Measurements from ENCODE around the gene TAGLN2. TPM values are rescaled to one million over a fixed set of nuclear protein-coding genes. Genes with fewer than 3 reads are reported as not detected.

The TAGLN2 gene
- total RNA-seq, 1 donor from 2014 or later, result 68.3 TPM

DNA sequence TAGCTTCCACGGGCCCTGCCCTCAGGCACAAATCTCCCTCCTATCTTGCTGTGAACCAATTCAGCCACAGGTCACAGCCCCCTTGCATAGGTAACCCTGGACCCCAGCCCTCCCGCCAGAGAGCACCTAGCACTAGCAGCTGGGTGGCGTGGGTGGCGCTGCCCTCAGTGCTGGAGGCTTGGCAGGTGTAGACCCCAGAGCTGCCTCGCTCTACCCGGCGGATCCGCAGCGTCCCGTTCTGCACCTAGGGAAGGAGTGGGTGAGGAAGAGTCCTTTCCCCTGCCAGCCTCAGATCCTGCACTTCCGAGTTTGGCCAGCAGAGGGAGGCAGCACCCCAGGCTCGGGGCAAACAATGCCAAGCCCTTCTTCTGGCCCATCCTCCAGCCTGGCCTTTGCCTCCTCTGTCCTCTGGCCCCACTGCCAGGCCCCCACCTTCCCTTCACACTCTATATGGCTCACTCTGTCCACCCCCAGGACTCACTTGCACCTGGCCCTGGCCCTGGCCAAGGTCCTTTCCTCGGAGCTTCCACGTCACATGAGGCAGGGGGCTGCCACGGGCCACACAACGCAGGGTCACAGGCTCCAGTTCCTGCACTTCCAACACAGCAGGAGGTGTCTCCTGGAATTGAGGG, 11.1 kb upstream of the TAGLN2 start:
- peak; percentile 83 for DNase-seq (ENCODE audit: low spot score)
- ATAC-seq, result peak; percentile 95

DNA sequence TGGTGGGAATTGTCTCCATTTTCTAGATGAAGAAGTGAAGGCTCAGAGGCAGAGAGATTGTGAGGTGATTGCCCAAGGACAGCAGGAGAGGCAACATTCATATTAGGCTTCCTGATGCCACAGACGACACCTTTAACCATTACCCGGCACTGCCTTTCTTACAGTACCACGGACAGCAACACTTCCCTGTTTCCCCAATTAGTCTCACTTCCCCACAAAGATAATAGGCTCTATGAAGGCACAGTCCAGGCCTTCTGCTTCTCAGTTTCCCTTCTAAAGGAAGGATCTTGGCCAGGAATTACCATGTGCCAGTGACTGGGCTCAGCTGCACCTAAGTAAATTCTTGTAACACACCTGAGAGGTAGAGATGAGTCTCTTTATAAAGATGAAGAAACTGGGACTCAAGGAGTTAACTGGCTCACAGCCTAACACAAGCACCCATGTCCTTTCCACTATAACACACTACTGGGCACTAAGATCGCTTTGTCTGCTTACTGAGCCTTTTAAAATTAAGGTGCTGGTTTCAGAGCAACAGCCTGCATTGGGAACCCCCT, 10.5 kb upstream of the TAGLN2 start:
- DNase-seq (ENCODE audit: low spot score) (no peak), ATAC-seq (no peak)

DNA sequence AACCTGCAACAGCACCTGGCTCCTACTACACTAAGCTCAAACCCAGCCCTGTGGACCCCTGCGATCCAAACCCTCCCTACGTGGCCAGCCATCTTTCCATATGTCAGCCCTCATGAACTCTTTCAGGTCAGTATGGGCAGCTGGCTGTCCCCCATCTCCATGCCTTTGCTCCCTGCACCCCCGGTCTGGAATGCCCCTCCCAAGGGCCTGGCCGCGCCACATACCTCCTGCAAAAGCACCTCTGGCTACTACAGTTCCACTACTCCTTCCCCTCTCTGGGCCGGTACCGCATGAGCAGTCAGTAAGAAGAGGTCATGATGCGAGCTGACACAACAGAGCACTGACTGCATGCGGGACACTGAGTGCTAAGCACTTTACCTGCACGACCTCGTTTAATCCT, 10.0 kb upstream of the TAGLN2 start:
- ATAC-seq (no peak), DNase-seq (ENCODE audit: low spot score) (no peak)

DNA sequence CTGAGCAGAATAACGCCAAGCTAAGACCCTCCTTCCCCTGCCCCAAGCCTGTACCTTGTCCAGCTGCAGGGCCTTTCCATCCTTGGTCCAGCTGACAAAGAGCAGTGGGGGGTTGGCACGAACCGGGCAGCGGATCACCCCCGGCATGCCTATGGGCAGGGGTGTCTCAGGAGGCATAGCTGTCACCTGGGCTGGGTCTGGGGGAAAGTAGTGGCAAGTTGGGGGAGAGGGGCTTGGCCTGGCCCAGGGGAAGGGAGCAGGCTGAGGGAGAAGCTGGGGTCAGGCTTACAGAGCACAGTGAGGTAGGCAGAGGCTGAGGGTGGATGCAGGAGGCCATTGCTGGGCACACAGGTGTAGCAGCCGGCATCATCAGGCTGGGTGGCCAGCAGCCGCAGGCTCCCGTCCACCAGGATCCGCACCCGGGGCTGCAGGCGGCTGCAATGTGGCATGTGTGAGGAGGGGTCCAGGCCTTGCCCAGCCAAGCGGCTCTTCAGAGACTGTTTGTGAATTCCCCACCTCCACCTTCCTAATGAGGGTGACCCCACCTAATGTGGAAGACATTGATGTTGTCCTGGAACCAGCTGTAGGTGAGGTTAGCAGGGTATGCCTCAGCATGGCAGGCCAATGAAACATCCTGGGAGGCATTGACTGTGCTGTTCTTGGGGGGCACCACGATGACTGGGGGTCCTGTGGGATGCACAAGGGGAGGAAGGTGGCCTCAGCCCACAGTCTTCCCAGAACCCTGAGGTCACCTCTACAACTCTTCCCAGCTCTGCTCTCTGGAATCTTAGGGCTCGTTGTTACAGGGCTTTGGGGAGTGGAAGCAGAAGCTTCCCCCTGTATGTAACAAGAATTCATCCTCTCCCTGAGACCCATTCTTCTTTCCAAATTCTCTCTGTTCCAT, 9.1 kb upstream of the TAGLN2 start:
- ATAC-seq (no peak), DNase-seq (ENCODE audit: low spot score) (no peak)

DNA sequence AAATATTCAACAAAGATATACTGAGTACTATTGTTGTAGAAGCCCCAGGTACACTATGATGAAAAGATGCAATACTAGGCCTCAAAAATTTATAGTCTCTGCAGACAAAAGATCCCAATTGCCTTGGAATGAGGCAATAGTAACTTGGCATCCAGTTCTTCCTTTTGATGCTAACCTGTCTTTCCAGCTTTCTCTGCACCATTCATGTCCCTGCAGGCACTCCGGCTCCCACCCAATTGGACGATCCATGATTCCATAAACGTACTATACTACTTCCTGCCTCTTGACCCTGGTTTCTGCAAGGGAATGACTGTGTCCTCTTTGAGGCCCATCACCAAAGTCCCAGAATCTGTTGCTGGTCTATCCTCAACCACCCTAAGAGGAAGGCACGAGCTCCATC, 8.0 kb upstream of the TAGLN2 start:
- DNase-seq (ENCODE audit: low spot score), result no peak
- ATAC-seq, result no peak

DNA sequence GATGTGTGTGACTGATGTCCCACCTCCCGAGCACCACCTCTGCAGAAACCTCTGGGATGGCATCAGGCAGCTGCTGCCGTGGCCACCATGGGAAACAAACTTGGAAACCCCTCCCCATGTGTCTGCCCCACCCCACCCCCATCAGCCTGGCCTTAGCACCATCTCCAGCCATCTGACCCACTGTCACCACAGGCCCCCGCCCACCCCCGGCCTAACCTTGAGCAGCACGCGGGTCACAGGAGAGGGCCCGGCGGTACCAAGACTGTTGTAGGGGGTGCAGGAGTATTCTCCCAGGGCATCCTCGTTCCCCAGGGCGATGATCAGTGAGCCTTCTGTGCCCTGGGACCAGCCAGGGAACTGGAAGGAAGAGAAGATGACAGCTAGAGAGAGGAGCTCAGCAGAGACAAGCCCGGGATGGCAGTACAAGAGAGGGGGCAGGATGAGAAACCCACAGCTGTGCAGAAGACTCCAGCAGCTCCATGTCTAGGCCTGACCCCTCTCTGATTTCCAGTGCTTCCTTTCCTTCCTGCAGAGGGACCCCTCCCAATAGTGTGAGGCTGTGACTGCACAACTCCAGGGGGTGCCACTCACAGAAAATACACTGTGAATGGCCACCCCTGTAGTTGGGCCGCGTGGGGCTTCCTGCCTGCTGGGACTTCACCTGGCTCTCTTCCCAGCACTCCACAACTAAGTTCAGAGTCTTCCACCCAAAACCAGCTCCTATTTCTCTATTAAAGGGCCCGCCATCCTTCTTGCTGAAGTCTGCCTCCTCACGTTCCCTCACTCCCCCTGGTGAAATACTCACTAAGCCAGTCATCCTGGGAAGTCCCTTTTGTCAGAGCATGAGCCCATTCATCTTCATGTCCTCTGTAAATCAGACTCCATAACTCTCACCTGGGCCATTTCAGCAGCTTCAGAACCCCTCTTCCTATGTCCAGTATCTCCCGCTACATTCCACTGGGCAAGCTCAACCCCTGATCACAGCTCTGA, 7.3 kb upstream of the TAGLN2 start:
- ATAC-seq, result no peak
- no peak for DNase-seq (ENCODE audit: low spot score)

DNA sequence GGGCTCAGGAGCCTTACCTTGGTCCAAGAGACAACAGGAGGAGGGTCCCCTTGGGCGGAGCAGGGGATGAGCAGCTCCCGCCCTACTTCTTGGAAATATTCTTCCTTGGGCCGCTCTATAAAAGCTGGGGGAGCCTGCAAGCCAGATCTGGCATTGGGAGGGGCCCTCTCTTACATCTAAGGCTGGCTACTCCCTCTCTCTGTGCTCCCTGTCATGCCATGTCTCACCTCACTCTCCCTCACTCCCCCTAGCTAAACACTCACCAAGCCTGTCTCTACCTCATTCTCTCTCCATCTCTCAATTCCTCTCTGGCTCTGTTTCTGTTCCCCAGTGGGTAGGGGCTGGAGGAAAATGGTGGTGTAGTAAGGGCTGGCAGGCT, 6.5 kb upstream of the TAGLN2 start:
- ATAC-seq, result no peak
- DNase-seq (ENCODE audit: low spot score), result no peak

DNA sequence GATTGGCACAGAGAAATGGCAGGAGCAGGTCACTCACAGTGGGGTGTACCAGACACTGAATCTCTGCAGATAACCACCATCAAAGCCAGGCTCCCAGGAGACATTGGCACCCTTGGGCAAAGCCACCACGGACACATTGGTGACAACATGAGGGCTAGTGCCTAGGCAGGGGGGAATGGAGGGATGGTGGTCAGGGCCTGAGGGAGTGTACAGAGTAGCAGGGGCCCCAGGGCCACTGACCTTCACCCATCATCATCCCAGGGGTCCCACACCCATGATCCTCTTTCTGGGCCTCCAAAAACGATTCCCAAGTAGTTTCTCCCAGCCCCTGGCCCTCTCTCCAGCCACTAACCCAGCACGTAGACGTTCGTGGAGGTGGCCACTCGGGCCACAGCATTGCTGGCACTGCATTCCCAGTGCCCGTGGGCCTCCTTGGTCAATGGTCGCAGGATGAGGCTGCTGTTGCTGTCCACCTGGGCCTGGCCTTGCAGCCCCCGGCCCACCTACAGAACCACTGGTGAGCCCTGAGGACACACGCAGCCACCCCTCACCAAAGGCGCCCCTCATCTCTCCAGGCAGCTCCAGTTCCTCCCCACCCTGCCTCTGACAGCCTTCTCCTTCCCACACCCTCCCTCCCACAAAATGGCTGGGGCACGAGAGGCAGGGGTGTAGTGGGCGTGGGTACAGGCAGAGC, 5.9 kb upstream of the TAGLN2 start:
- DNase-seq (ENCODE audit: low spot score), result no peak
- no peak for ATAC-seq

DNA sequence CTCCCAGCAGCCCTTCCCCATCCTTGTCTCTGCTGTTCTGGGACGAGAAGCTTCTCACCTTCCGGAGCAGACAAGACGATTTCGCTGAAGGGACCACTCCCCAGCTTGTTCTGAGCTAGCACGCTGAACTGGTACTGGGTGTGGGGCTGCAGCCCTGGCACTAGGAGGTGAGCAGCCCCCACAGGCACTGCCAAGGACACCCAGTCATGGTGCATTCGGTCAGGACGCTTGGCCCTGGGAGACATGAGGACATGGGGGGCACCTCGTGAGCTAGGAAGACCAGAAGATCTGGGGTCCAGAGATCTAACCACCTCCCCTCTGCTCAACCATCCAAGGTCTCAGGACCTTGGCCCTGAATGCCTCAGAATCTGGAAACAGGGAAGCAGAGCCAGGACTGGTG, 5.3 kb upstream of the TAGLN2 start:
- no peak for DNase-seq (ENCODE audit: low spot score)
- ATAC-seq, result no peak

DNA sequence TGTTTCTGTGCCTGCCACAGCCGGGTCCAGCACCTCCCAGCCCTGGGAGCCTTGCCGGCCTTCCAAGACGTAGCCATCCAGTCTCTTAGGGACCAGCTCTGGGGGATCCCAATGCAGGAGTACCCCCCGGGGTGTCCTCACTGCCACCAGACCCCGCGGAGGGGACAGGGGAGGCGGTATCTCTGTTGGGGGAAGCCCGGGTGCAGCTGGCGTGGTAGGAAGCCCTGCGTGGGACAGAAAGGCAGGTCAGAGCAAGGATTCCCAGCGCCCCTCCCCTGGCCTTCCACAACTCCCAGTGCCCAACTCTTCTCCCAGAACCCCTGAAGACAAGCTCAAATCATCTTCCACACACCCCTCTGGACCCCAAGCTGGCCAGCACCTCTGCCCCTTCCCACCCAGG, 4.9 kb upstream of the TAGLN2 start:
- ATAC-seq, result no peak
- DNase-seq (ENCODE audit: low spot score), result no peak

DNA sequence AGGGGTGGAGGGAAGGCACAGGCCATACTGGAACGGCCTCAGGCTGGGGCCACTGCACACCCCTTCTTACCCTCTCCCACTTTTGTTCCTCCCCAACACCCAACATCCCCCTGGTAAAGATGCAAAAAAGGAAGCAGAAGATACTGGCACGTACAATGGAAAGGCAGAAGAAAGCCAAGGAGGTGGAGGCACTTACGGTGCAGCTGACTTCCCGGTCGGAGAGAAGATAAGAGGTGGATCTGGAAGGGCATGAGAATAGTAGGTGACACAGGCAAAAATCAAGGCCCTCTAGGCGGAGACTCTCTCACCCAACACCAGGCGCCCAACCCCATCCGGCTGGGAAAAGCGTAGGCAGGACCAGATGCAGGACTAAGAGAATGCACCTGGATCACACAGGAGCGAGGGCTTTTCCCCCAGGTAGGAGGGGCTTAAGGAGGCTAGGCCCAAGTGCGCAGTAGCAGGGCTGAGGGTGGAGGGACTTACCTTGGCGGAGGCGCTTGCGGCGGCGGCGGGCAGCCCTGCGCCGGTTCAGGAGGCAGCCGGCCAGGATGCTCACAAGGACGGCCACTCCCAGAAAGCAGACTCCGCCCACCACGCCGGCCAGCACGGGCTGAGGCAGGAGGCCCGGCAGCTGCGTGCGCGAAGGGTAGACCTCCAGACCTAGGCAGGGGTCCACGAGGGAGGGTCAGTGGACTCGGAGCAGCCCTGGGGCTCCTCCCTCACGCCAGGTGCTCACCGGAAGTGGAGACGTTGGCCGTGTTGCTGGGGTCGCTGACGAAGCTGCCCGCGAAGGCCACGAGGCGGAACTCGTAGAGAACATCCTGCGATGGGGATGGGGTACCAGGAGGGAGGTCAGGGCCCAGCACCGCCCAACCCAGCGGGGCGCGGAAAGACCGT, 4.1 kb upstream of the TAGLN2 start:
- DNase-seq (ENCODE audit: low spot score), result no peak
- no peak for ATAC-seq

DNA sequence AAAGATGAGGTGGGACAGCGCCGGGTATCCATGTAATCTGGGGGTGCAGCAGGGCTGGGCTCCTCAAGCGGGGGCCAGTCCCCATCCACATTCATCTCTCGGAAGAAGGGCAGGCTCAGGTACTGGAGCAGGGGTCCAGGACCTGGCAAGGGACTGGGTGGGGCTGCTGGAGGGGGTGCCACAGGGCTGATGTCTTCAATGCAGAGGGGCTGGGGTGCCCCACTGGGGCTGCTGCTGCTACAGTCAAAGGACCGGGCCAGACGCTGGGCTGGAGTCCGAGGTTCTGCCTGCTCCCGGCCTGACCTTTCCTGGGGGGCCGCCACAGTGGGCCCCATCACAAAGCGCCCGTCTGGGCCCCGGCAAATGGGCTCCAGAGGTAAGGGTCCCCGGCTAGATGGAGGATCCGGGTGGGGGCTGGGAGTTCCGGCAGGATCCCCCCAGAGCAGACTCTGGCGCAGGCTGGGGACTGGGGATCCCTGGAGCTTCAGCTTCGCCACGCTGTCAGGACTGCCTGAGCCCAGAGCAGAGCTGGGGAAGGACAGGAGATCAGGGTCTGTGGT, 3.3 kb upstream of the TAGLN2 start:
- no peak for DNase-seq (ENCODE audit: low spot score)
- no peak for ATAC-seq

DNA sequence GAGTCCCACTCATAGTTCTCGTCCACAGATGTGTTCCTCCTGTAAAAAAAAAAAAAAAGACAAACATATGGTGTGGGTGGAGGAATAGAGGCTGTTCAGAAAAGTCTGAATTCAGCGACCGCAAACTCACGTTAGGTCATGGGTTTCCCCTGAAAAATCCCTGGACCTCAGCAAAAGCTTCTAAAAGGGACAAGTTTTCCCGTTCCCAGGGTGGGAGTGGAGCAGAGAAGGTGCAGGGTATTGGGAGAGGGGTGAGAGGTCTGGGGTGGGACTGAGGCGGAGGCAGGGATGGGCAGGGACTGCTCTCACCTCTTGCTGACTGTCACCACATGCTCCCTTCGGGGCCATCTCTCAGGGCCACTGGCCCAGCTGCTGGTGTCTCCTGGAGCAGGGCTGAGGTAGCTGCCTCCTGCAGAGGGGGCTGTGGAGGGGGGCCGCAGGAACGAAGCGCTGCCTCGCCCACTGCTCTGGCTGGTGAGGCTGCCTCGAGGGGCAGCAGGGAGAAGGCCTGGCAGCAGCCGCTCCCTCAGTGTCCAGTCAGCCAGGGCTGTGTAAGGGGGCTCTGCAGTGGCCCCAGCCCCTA, 2.6 kb upstream of the TAGLN2 start:
- DNase-seq (ENCODE audit: low spot score), result no peak
- ATAC-seq, result no peak

DNA sequence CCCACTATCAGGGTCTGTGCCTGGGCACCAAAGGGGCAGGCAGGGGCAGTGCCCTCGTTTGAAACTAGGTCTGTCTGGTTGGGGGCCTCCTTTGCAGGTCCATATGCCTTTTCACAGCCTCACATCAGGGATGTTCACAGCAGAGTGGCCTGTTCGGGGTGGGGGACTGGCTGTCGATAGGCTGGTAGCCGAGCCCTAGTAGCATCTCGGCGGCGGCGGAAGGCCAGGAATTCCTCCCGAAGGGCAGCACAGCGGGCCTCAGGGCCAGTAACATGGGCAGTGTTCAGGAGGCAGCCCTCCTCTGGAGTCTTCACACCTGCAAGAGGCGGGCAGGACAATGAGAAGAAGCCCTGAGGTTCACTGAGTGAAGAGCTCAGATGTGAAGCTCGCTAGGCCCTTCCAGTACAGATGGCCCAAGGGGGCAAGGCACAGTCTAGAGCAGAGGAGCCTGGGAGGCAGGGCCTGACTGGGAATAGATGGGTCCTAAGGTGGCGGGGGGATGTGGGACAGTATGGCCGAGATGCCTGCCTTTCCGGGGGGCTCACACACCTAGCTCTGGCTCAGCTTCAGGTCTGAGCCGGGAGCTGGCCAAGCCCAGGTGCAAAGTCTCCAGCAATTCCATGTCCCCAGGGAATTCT, 2.0 kb upstream of the TAGLN2 start:
- ATAC-seq (no peak), DNase-seq (ENCODE audit: low spot score) (no peak)

DNA sequence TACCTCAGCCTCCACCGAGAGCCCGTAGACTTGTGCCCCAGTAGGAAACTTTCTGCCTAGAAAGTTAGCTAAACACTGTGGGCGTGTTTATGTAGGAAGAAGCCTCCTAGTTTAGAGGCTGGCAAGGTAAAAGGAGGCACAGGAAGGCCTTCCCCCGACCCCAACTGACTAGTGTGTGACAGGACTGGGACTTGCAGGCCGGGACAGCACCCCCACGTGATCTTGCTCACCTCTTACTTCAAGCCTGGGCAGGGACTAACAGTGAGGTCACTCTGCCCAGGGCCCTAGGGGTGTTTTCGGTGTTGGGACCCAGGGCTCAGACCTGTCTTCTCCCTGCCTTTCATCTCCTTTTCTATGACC, 392 bp upstream of the TAGLN2 start:
- peak; percentile 1 for ATAC-seq

DNA sequence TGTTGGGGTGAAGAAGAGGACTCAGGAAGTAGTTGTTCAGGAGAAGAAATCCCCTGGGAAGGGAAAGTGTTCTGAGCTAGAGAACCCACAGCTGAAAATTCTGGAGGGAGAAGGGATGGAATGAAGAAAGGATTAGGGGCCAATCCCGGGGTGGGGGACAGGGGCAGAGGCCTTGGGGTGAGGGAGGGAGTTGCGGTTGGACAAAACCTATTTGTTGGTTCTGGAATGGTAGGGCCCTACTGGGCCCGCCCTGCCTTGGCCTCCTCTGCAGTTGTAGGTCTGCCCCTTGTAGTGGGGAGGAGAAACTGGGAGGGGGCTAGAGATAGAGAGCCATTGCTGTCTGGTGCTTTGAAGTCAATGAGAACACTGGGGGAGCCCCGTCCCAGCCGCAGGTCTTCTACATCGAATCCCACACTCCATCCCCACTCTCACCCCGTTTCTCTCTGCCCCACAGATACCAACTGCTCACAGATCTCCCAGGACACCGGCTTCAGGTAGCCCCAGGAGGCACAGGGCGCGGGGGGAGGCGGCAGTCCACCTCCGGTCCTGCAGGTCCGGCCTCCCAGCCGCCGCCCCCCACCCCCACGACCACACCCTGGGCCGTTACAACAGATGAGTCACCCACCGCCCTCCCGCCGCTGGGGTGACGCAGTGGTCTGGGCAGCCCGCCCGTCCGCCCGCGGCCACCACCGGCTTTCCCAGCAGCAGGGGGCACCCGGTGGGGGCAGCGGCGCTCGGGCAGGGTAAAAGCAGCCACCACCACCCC, 1.1 kb downstream of the TAGLN2 start:
- DNase-seq (ENCODE audit: low spot score), result peak; percentile 74
- peak; percentile 19 for ATAC-seq

More for the DNA sequence above, 392 bp upstream of the TAGLN2 start:
- peak; percentile 58 for DNase-seq (ENCODE audit: low spot score)

DNA sequence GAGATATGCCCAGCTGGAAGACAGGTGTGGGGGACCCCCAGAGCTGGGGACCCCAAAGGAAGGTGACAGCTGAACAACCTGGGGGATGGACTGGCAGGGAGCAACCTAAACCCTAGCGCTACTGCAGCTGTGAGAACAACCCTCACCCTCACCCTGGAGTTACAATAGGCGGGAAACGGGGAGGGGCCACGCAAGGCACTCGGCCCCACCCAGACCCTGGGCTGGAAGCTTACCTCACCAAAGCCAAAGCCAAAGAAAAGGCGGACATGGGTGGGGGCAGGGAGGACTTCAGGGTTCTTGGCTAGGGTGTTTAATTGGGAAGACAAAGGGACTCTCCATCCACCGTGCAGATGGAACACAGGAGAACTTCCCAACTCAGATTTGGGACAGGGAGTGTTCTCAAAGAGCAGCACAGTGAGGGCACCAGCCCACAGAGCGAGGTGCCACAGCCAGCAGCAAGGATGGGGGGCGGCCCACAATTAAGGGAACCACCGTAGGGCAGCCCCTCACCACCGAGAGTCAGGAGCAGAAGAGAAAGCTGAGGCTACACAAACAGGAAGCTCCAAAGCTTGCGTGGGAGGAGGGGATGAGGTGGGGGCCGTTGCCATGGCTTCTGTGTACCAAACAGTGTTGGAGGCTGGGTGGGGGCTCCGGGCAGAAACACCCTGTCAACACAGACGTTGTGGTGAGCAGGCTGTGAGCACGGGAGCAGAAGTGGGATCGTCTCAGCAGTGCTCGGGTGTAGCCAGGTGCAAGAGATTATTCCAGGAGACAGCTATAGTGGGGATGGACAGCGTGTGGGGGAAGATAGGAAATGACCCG, 1.9 kb downstream of the TAGLN2 start:
- peak; percentile 25 for ATAC-seq
- DNase-seq (ENCODE audit: low spot score), result peak; percentile 69
